HG03108 (cell line): ENCODE measurements around the gene DRGX.
A peak's percentile ranks its signal among the peaks of the same experiment; 100 is the strongest.

Experiments
- ATAC-seq: cut with Tn5 transposase; IDR thresholded peaks from one replicate; pipeline ENCODE4 v1.9.1; 2021; ENCODE audit warnings: moderate library complexity; ENCODE audit not compliant: unreplicated experiment

The DRGX gene

GRCh38 chr10:49363309-49364031 lies 32.4 kb downstream of the DRGX start:
- no peak for ATAC-seq

- ATAC-seq = peak; percentile 90
These were observed 33.2 kb downstream of the DRGX start for GRCh38 chr10:49362596-49363260.

- ATAC-seq = no peak
These were observed 33.9 kb downstream of the DRGX start for GRCh38 chr10:49361735-49362568.

- ATAC-seq = no peak
These were observed 34.7 kb downstream of the DRGX start for GRCh38 chr10:49361178-49361554.

- no peak for ATAC-seq
These were observed 35.4 kb downstream of the DRGX start for GRCh38 chr10:49360271-49361177.

DNA sequence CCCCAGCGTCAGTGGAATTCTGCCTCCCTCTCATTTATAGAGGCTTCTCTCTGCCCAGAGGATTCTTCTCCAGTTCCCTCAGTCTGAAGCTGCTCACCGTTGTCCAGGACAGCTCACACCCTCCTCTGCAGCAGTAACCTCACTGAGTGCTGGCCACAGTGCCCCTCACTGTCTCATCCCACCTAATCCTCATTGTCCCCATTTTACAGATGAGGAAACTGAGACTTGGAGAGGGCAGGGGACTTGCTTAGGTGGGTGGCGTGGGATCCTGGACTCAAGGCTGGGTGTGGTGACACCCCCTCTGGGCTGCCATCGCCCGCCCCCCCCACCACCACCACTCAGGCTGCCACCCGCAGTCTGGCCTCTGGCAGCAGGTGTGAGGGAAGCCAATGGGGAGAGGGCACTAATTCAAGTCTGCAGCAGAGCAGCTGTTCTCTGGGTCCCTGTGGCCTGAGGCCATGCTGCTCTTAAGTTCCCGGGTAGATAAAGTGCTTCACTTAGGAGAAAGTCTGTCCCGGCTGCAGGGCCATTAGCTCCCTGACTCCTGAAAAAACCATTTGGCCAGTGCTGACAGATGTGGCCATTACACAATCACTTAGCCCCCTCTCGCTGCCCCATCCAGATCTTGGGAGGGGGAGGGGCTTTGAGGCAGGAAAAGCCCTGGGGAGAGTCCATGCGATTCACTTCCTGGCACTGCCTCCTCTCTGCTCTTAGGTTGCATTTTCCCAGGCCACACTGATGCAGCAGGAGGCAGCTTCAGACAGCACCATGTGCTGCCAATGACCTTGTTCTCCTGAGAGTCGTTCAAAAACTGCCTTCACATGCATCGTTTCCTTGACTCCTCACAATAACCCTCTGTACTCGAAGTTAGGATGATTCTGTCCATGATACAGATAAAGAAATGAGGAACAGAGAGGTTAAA lies 36.3 kb downstream of the DRGX start:
- ATAC-seq = no peak

DNA sequence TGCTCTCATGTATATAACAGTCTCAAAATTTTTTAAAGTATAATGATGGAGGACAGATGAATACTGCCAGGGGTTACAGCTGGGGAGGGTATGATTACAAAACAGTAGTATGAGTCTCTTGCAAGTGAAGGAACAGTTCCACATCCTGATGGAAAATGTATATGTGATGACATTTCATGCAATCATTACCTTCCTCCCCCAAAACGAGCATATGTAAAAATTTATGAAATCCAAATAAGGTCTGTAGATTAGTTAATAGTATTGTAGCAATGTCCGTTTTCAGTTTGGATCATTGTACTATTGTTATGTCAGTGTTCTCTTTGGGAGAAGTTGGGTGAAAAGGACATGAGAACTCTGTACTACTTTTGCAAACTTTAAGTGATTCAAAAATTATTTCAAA lies 38.0 kb downstream of the DRGX start:
- ATAC-seq = no peak

DNA sequence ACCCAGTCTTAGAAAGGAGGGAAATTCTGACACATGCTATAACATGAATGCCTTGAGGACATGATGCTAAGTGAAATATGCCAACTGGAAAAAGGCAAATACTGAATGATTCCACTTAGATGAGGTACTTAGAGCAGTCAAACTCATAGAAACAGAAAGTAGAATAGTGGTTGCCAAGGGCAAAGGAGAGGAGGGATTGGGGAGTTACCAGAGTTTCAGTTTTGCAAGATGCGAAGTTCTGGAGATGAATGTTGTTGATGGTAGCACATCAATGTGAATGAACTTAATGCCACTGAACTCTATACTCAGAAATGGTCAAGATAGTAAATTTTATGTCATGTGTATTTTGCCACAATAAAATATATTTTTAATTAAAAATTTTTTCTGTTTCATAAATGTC lies 38.9 kb downstream of the DRGX start:
- ATAC-seq = no peak

GRCh38 chr10:49356181-49356580 lies 39.7 kb downstream of the DRGX start:
- ATAC-seq = no peak

- ATAC-seq = no peak
These were observed 40.7 kb downstream of the DRGX start for GRCh38 chr10:49355221-49355620.

GRCh38 chr10:49354593-49354992 lies 41.3 kb downstream of the DRGX start:
- ATAC-seq = no peak

- no peak for ATAC-seq
These were observed 41.9 kb downstream of the DRGX start for GRCh38 chr10:49353895-49354566.

DNA sequence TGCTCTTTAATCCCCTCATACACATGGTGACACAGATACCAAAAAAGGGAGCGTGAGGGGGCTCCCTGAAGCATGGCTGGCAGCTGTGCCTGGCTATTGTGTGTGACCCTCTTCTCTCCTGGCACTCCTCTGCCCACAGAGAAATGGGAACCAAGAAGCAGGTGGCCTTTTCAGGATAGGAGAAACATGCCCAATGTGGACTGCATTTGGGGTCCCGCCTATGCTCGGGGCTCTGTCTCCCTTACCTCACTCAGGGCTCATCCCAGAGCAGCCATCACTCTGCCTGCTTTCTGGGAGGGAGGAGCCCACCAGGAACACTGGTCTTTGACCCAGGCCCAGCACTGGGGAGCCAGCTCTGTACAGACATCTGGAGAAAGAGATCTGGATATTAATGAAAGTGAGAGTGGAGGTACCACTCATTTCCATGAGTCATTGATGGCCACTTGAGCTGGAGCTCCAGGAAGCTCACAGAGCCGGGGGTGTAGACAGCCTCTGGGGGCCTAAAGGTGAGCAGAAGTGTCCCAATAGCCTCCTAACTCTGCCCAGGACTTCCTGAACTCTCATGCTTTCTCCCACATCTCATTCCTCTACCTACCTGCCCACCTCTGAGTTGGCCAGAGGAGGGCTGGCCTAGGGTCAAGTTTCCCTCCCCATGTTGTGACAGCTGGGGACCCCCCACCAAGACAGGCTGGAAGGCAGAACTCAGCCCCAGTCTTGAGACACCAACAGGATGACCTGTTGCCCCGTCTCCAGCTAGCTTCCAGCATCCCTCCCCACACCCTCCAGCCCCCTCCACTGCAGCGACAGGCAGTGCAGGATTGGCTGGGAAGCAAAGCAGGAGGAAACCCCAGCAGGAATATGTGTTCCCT lies 42.6 kb downstream of the DRGX start:
- no peak for ATAC-seq

GRCh38 chr10:49352323-49352722 lies 43.6 kb downstream of the DRGX start:
- no peak for ATAC-seq

- no peak for ATAC-seq
These were observed 44.2 kb downstream of the DRGX start for GRCh38 chr10:49351669-49352068.

- no peak for ATAC-seq
These were observed 44.9 kb downstream of the DRGX start for GRCh38 chr10:49350846-49351532.

- no peak for ATAC-seq
These were observed 45.8 kb downstream of the DRGX start for GRCh38 chr10:49350138-49350537.

DNA sequence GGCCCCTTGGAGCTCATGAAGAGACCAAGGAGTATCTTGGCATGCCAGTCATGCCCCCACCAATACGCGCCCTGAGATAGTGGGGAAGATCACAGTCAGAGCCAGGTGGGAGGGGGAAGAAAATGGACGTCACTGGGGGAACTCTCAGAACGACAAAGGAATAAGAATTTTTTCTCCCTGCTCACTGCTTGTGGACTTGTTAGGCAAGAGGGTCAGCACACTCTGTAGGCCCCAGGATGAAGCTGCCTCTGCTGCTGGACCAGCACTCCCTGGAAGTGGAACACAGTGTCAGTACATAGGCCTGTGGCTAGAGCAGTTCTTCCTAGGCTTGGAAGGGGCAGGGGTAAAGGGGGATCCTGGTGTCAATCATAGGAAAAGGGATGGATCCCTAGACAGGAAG lies 46.5 kb downstream of the DRGX start:
- no peak for ATAC-seq
